AG10803 (cell line): ENCODE results near the gene CLCN2.

Experiments used
- DNase-seq: peaks from one replicate; pipeline ENCODE4 v3.0.0; 2010; ENCODE audit warnings: low read depth
- H3K4me3 ChIP-seq: 2 replicates; pipeline ENCODE4 v1.5.1; 2011; ENCODE audit warnings: mild to moderate bottlenecking, low read length, control low read depth
- CTCF ChIP-seq: conservative IDR thresholded peaks from 2 replicates; pipeline ENCODE4 v1.5.1; 2011; ENCODE audit warnings: mild to moderate bottlenecking, low read length, control low read depth, inconsistent platforms

CLCN2 gene

GRCh38 chr3:184361532-184361931, at the start of gene CLCN2, which contains the start of gene POLR2H:
CLCN2 (minus strand) TSS chr3:184361605; CDS start chr3:184361479, 126 bp downstream.
POLR2H (plus strand) TSS chr3:184361710; CDS start chr3:184363493, 1,783 bp downstream.
- H3K4me3 ChIP-seq, result peak within 1 kb of the TSS; percentile 85
- TF ChIP-seq CTCF, result no peak
- DNase-seq, result peak; percentile 27

GRCh38 chr3:184409946-184410500, 48.6 kb upstream of the CLCN2 start:
- H3K4me3 ChIP-seq, result no peak overlapping the region
- no peak for TF ChIP-seq CTCF
- DNase-seq, result no peak

GRCh38 chr3:184409331-184409926, 48.0 kb upstream of the CLCN2 start:
- H3K4me3 ChIP-seq, result no peak overlapping the region
- no peak for DNase-seq
- no peak for TF ChIP-seq CTCF

GRCh38 chr3:184405075-184406030, 43.9 kb upstream of the CLCN2 start:
- no peak for TF ChIP-seq CTCF
- no peak for DNase-seq
- H3K4me3 ChIP-seq, result no peak overlapping the region

- peak; percentile 93 for DNase-seq
- no peak overlapping the region for H3K4me3 ChIP-seq
- TF ChIP-seq CTCF, result no peak
Observed at GRCh38 chr3:184399410-184399809, 38.0 kb upstream of the CLCN2 start.

- no peak for TF ChIP-seq CTCF
- no peak overlapping the region for H3K4me3 ChIP-seq
- DNase-seq, result no peak
Observed at GRCh38 chr3:184395320-184395660, 33.9 kb upstream of the CLCN2 start.
